ENCODE data around the gene PDE4C.

PDE4C gene

GRCh38 chr19:18269070-18269723 lies 43.0 kb upstream of the PDE4C start:
- no peak for TF ChIP-seq CTCF (IDR thresholded peaks at IDR 0.05; ENCODE audit: low read depth, low read length)
- DNase-seq (ENCODE audit: extremely low read depth, low read depth) = no peak

GRCh38 chr19:18266771-18267686 lies 40.8 kb upstream of the PDE4C start:
- no peak for DNase-seq (ENCODE audit: extremely low read depth, low read depth)
- no peak for TF ChIP-seq CTCF (IDR thresholded peaks at IDR 0.05; ENCODE audit: low read depth, low read length)

GRCh38 chr19:18265582-18265981 lies 39.3 kb upstream of the PDE4C start:
- TF ChIP-seq CTCF (IDR thresholded peaks at IDR 0.05; ENCODE audit: low read depth, low read length) = no peak
- no peak for DNase-seq (ENCODE audit: extremely low read depth, low read depth)

GRCh38 chr19:18264971-18265540 lies 38.8 kb upstream of the PDE4C start:
- DNase-seq (ENCODE audit: extremely low read depth, low read depth) = no peak
- no peak for TF ChIP-seq CTCF (IDR thresholded peaks at IDR 0.05; ENCODE audit: low read depth, low read length)

- no peak for DNase-seq (ENCODE audit: extremely low read depth, low read depth)
- no peak for TF ChIP-seq CTCF (IDR thresholded peaks at IDR 0.05; ENCODE audit: low read depth, low read length)
Measured at GRCh38 chr19:18264137-18264854, 38.1 kb upstream of the PDE4C start.

GRCh38 chr19:18263324-18264136 lies 37.3 kb upstream of the PDE4C start:
- no peak for DNase-seq (ENCODE audit: extremely low read depth, low read depth)
- no peak for TF ChIP-seq CTCF (IDR thresholded peaks at IDR 0.05; ENCODE audit: low read depth, low read length)

Measured in AG09319 (cell line).